GM23338 (cell line): ENCODE measurements around the gene NHLRC4. TPM values are rescaled to one million over a fixed set of nuclear protein-coding genes. Genes with fewer than 3 reads are reported as not detected.

Experiments
- ATAC-seq: fragments of 200-7000 bp; cut with Tn5 transposase; 3 replicates; pipeline ENCODE4 v1.9.1; 2020
- DNase-seq: peaks from one replicate; pipeline ENCODE4 v3.0.0-alpha.2; 2015; ENCODE audit warnings: low spot score
- H2AFZ ChIP-seq: fragments of 200-600 bp; sonication (generic); 2 replicates; pipeline ENCODE4 v1.8.0; 2016; ENCODE audit warnings: antibody characterized with exemption, mild to moderate bottlenecking, moderate library complexity
- H3F3A ChIP-seq: fragments of 200-600 bp; sonication (generic); replicated peaks from 2 replicates; pipeline ENCODE4 v1.8.0; 2017; ENCODE audit warnings: antibody characterized with exemption, mixed run types, low read depth
- H3K27ac ChIP-seq: fragments of 200-600 bp; sonication (generic); 2 replicates; pipeline ENCODE4 v1.6.1; 2016; ENCODE audit warnings: low read depth
- H3K27me3 ChIP-seq: fragments of 200-600 bp; sonication (generic); 2 replicates; pipeline ENCODE4 v1.8.0; 2016; ENCODE audit warnings: mild to moderate bottlenecking, mixed run types, moderate library complexity; ENCODE audit not compliant: insufficient read depth
- H3K36me3 ChIP-seq: fragments of 200-600 bp; sonication (generic); 2 replicates; pipeline ENCODE4 v1.8.0; 2016; ENCODE audit warnings: mild to moderate bottlenecking; ENCODE audit not compliant: insufficient read depth
- H3K4me1 ChIP-seq: fragments of 200-600 bp; sonication (generic); 2 replicates; pipeline ENCODE4 v1.8.0; 2016; ENCODE audit warnings: mild to moderate bottlenecking, moderate library complexity; ENCODE audit not compliant: insufficient read depth
- H3K4me2 ChIP-seq: fragments of 200-600 bp; sonication (generic); 2 replicates; pipeline ENCODE4 v1.7.1; 2017; ENCODE audit warnings: mixed run types
- H3K4me3 ChIP-seq: fragments of 200-600 bp; sonication (generic); 2 replicates; pipeline ENCODE4 v1.6.1; 2016; ENCODE audit warnings: mixed run types
- H3K79me2 ChIP-seq: fragments of 200-600 bp; sonication (generic); replicated peaks from 2 replicates; pipeline ENCODE4 v1.8.0; 2017; ENCODE audit warnings: mild to moderate bottlenecking; ENCODE audit not compliant: insufficient read depth
- H3K9me2 ChIP-seq: fragments of 200-600 bp; sonication (generic); 2 replicates; pipeline ENCODE4 v1.8.0; 2017; ENCODE audit not compliant: insufficient read depth
- H4K20me1 ChIP-seq: fragments of 200-600 bp; sonication (generic); replicated peaks from 2 replicates; pipeline ENCODE4 v1.8.0; 2017; ENCODE audit warnings: mild to moderate bottlenecking; ENCODE audit not compliant: insufficient read depth
- H3K27ac Mint-ChIP-seq: 2 replicates; pipeline ENCODE4 v1.8.0; 2020; ENCODE audit warnings: inconsistent platforms, mild to moderate bottlenecking, moderate library complexity, mixed read lengths
- H3K27me3 Mint-ChIP-seq: 3 replicates; pipeline ENCODE4 v1.8.0; 2022; ENCODE audit warnings: low read depth, mild to moderate bottlenecking, moderate library complexity, mixed read lengths, inconsistent platforms; ENCODE audit not compliant: insufficient read depth, poor library complexity
- H3K36me3 Mint-ChIP-seq: 3 replicates; pipeline ENCODE4 v1.8.0; 2021; ENCODE audit warnings: low read depth, mild to moderate bottlenecking, inconsistent platforms, moderate library complexity, mixed read lengths
- H3K4me1 Mint-ChIP-seq: 3 replicates; pipeline ENCODE4 v1.8.0; 2020; ENCODE audit warnings: mild to moderate bottlenecking, inconsistent platforms, mixed read lengths
- H3K4me3 Mint-ChIP-seq: 3 replicates; pipeline ENCODE4 v1.8.0; 2021; ENCODE audit warnings: moderate library complexity, mild to moderate bottlenecking, inconsistent platforms, mixed read lengths
- H3K9me3 Mint-ChIP-seq: 3 replicates; pipeline ENCODE4 v1.8.0; 2020; ENCODE audit warnings: moderate library complexity, mild to moderate bottlenecking, inconsistent platforms, mixed read lengths
- CREB1 ChIP-seq: fragments of 250-450 bp; sonication (Bioruptor Pico); IDR thresholded peaks from 2 replicates; pipeline ENCODE4 v1.5.0; 2020; ENCODE audit warnings: low read depth, mild to moderate bottlenecking, moderate library complexity
- CTCF ChIP-seq, 2 experiments: fragments of 200-600 bp in 1 of 2; sonication (generic) in 1 of 2; conservative IDR thresholded peaks; 2 replicates each; pipeline versions ENCODE4 v1.5.1 to v1.6.1; 2016 to 2017; ENCODE audit warnings: antibody characterized with exemption in 2 of 2, low read depth in 2 of 2, mild to moderate bottlenecking in 2 of 2, moderate library complexity in 1 of 2
- EZH2 ChIP-seq: fragments of 200-600 bp; sonication (generic); IDR thresholded peaks from one replicate; pipeline ENCODE4 v1.8.0; 2017; ENCODE audit warnings: antibody characterized with exemption, mild to moderate bottlenecking, low read depth; ENCODE audit not compliant: unreplicated experiment
- EZH2phosphoT487 ChIP-seq: fragments of 200-600 bp; sonication (generic); IDR thresholded peaks from one replicate; pipeline ENCODE4 v1.8.1; 2018; ENCODE audit warnings: antibody characterized with exemption; ENCODE audit not compliant: unreplicated experiment
- JUNB ChIP-seq: IDR thresholded peaks from one replicate; pipeline ENCODE4 v1.6.1; 2016; ENCODE audit warnings: antibody characterized with exemption; ENCODE audit not compliant: unreplicated experiment
- NANOG ChIP-seq: IDR thresholded peaks from 2 replicates; pipeline ENCODE4 v1.6.1; 2016; ENCODE audit warnings: antibody characterized with exemption, borderline replicate concordance
- POLR2AphosphoS5 ChIP-seq: IDR thresholded peaks from 2 replicates; pipeline ENCODE4 v1.6.1; 2016; ENCODE audit warnings: antibody characterized with exemption, low read depth
- STAT1 ChIP-seq: IDR thresholded peaks from one replicate; pipeline ENCODE4 v1.6.1; 2016; ENCODE audit warnings: antibody characterized with exemption; ENCODE audit not compliant: unreplicated experiment
- ZNF114 ChIP-seq: fragments of 250-450 bp; sonication (Bioruptor Pico); IDR thresholded peaks from 2 replicates; pipeline ENCODE4 v1.5.0; 2020; ENCODE audit warnings: mild to moderate bottlenecking, moderate library complexity
- ZNF331 ChIP-seq: fragments of 250-450 bp; sonication (Bioruptor Pico); IDR thresholded peaks from 2 replicates; pipeline ENCODE4 v1.5.0; 2020; ENCODE audit warnings: low read depth, mild to moderate bottlenecking, moderate library complexity
- ZNF462 ChIP-seq: fragments of 250-450 bp; sonication (Bioruptor Pico); IDR thresholded peaks from 2 replicates; pipeline ENCODE4 v1.5.0; 2020; ENCODE audit warnings: mild to moderate bottlenecking, moderate library complexity
- polyA plus RNA-seq: library from polyadenylated mRNA; unstranded; fragments of >200 nt; fragmentation: Nextera tagmentation; extraction: Ambion mirVana; gene quantifications from 2 replicates; pipeline ENCODE4 v1.2.1, GENCODE V29; 2016
- total RNA-seq: library from RNA; depleted of rRNA; stranded (reverse); fragments of >200 nt; shearing (Covaris generic); gene quantifications from 2 replicates; pipeline ENCODE4 v1.2.3, GENCODE V29; 2014
- TF ChIP-seq, protein P1 (sequence below): IDR thresholded peaks from 2 replicates; pipeline ENCODE4 v1.6.1; 2016; ENCODE audit warnings: antibody characterized with exemption
- TF ChIP-seq, protein P2 (sequence below): IDR thresholded peaks from one replicate; pipeline ENCODE4 v1.6.1; 2018; ENCODE audit warnings: antibody characterized with exemption; ENCODE audit not compliant: unreplicated experiment

Gene NHLRC4
- total and polyA plus RNA-seq, 2 experiments from 2014 or later, result 0.47 to 0.80 TPM

- Histone ChIP-seq H3K9me2 (no peaks in the 10 kb centered on the region), H3K4me2 (no peak overlapping the region), H3K27me3 (no peaks in the 10 kb centered on the region), H3K4me1 (peaks cover 1% of the 10 kb centered on the region), H3K4me3 (no peak overlapping the region), H3F3A (peaks cover 11% of the 10 kb centered on the region; the same call in 1 of the 2 replicates), H4K20me1 (no peaks in the 10 kb centered on the region), H3K36me3 (no peaks in the 10 kb centered on the region), H3K79me2 (peaks cover 8% of the 10 kb centered on the region), H3K27ac (no peak overlapping the region), H2AFZ (no peak overlapping the region)
- peaks cover 6% of the 10 kb centered on the region for H3K27me3 Mint-ChIP-seq
- H3K27ac Mint-ChIP-seq, result no peak overlapping the region
- no peaks in the 10 kb centered on the region for H3K9me3 Mint-ChIP-seq
- no peak for DNase-seq
- no peak for ATAC-seq
- H3K36me3 Mint-ChIP-seq, result no peaks in the 10 kb centered on the region; the same call in 2 of the 3 replicates
- peaks cover 10% of the 10 kb centered on the region for H3K4me1 Mint-ChIP-seq
- TF ChIP-seq CREB1 (CRISPR knock-in tag), result no peak
- TF ChIP-seq ZNF331 (CRISPR knock-in tag), result no peak
- TF ChIP-seq, protein P1, sequence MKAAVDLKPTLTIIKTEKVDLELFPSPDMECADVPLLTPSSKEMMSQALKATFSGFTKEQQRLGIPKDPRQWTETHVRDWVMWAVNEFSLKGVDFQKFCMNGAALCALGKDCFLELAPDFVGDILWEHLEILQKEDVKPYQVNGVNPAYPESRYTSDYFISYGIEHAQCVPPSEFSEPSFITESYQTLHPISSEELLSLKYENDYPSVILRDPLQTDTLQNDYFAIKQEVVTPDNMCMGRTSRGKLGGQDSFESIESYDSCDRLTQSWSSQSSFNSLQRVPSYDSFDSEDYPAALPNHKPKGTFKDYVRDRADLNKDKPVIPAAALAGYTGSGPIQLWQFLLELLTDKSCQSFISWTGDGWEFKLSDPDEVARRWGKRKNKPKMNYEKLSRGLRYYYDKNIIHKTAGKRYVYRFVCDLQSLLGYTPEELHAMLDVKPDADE, result no peak
- TF ChIP-seq STAT1, result no peak
- no peak for TF ChIP-seq POLR2AphosphoS5
- no peak for TF ChIP-seq ZNF462
- no peak for TF ChIP-seq NANOG
- no peak for TF ChIP-seq CTCF (conservative IDR thresholded peaks at IDR 0.05; ENCODE audit: low read depth in 2 of 2)
- TF ChIP-seq, protein P2, sequence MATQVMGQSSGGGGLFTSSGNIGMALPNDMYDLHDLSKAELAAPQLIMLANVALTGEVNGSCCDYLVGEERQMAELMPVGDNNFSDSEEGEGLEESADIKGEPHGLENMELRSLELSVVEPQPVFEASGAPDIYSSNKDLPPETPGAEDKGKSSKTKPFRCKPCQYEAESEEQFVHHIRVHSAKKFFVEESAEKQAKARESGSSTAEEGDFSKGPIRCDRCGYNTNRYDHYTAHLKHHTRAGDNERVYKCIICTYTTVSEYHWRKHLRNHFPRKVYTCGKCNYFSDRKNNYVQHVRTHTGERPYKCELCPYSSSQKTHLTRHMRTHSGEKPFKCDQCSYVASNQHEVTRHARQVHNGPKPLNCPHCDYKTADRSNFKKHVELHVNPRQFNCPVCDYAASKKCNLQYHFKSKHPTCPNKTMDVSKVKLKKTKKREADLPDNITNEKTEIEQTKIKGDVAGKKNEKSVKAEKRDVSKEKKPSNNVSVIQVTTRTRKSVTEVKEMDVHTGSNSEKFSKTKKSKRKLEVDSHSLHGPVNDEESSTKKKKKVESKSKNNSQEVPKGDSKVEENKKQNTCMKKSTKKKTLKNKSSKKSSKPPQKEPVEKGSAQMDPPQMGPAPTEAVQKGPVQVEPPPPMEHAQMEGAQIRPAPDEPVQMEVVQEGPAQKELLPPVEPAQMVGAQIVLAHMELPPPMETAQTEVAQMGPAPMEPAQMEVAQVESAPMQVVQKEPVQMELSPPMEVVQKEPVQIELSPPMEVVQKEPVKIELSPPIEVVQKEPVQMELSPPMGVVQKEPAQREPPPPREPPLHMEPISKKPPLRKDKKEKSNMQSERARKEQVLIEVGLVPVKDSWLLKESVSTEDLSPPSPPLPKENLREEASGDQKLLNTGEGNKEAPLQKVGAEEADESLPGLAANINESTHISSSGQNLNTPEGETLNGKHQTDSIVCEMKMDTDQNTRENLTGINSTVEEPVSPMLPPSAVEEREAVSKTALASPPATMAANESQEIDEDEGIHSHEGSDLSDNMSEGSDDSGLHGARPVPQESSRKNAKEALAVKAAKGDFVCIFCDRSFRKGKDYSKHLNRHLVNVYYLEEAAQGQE, result no peak
- TF ChIP-seq EZH2phosphoT487, result no peak
- no peak for TF ChIP-seq ZNF114 (CRISPR knock-in tag)
- TF ChIP-seq EZH2, result no peak
- no peak for TF ChIP-seq JUNB
- no peak overlapping the region; the same call in 2 of the 3 replicates for H3K4me3 Mint-ChIP-seq
Measured at GRCh38 chr16:574021-574760, 7.4 kb downstream of the NHLRC4 start.
